ENCODE results near the gene SMC1B. TPM values are rescaled to one million over a fixed set of nuclear protein-coding genes. Genes with fewer than 3 reads are reported as not detected.

Gene SMC1B
- total RNA-seq, 1 experiment from 2014 or later: 0.31 TPM

DNA sequence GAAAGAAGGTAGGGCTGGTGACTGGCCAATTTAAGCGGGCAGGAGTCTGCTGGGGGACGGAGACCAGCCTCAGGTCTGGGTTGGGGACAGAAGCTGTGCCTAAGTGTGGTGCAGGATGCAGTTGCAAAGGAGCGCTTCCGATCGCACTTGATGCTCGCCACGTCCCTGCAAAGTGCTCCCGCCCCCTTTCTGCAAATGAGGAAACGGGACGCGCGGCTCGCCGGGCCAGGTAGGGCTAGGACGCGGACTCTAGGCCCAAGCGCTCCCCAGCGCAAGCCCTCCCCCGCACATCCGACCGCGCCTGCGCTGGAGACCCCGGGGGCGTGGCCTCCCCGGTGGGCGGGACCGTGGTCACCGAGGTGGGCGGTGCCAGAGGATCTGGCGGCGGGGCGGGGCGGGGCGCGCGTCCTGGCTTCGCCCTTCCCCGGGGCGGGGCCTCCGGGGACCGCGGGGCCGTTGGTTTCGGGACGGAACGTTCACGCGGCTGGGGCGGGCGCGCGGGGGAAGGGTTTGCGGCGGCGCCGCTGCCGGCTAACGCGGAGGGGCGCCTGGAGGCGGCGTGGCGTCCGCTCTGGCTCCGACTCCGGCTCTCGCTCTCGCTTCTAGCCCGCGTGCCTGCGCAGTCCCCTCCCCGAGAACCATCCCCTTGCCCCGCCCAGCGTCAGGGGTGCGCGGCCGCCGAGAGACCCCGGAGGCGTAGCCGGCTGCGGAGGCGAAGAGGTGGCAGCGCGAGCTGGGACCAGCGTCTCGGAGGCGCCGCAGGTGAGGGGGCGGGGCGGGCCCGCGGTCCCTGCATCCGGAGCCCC, 103.8 kb downstream of the SMC1B start, which contains the start of gene FAM118A:
TSS of gene FAM118A (plus strand) at position 513 of the 806 bp plus-strand sequence. CDS start 12,446 bp downstream, outside the sequence.
- H3K27ac ChIP-seq: peak within 1 kb of the TSS; percentile 38; the same call in 1 of the 2 replicates
- H3F3A ChIP-seq (ENCODE audit: insufficient read depth, low read depth): no peaks in the 10 kb centered on the region; the same call in 1 of the 2 replicates
- peak within 1 kb of the TSS; percentile 96 for H3K4me2 ChIP-seq
- peaks cover 45% of the 10 kb centered on the region for H3K79me2 ChIP-seq (ENCODE audit: low read depth)
- TF ChIP-seq EZH2 (IDR thresholded peaks at IDR 0.05; ENCODE audit: low read depth): no peak
- TF ChIP-seq, protein P1, sequence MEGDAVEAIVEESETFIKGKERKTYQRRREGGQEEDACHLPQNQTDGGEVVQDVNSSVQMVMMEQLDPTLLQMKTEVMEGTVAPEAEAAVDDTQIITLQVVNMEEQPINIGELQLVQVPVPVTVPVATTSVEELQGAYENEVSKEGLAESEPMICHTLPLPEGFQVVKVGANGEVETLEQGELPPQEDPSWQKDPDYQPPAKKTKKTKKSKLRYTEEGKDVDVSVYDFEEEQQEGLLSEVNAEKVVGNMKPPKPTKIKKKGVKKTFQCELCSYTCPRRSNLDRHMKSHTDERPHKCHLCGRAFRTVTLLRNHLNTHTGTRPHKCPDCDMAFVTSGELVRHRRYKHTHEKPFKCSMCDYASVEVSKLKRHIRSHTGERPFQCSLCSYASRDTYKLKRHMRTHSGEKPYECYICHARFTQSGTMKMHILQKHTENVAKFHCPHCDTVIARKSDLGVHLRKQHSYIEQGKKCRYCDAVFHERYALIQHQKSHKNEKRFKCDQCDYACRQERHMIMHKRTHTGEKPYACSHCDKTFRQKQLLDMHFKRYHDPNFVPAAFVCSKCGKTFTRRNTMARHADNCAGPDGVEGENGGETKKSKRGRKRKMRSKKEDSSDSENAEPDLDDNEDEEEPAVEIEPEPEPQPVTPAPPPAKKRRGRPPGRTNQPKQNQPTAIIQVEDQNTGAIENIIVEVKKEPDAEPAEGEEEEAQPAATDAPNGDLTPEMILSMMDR (conservative IDR thresholded peaks at IDR 0.05): no peak
- H4K20me1 ChIP-seq (ENCODE audit: insufficient read depth): peaks cover 15% of the 10 kb centered on the region
- ChIA-PET CTCF (no interaction called here), POLR2A (ENCODE audit: unreplicated experiment) (no interaction called here)
- no peaks in the 10 kb centered on the region for H3K27me3 ChIP-seq (ENCODE audit: insufficient read depth, low read depth)
- H3K4me1 ChIP-seq (replicated peaks; ENCODE audit: insufficient read depth): peaks cover 34% of the 10 kb centered on the region
- H3K9me2 ChIP-seq (ENCODE audit: insufficient read depth): no peaks in the 10 kb centered on the region
- H3K9me3 ChIP-seq (ENCODE audit: insufficient read depth, low read depth): no peaks in the 10 kb centered on the region
- intact Hi-C loops (cut with micrococcal nuclease; ENCODE audit: unreplicated experiment): loop anchor here (10.0 kb wide), 1 partner anchor 125 kb away; no protein-coding TSS in a partner anchor
- no TSS peak for BruUV-seq (replicated peaks)
- H2AFZ ChIP-seq: peak within 1 kb of the TSS; percentile 96
- DNase-seq: peak; percentile 82 to 99
- 0 out of 2 replicates have a peak, but pooled peaks cover 5% of the 10 kb centered on the region for H3K36me3 ChIP-seq (ENCODE audit: low read depth)
- peak within 1 kb of the TSS; percentile 94 for H3K4me3 ChIP-seq

DNA sequence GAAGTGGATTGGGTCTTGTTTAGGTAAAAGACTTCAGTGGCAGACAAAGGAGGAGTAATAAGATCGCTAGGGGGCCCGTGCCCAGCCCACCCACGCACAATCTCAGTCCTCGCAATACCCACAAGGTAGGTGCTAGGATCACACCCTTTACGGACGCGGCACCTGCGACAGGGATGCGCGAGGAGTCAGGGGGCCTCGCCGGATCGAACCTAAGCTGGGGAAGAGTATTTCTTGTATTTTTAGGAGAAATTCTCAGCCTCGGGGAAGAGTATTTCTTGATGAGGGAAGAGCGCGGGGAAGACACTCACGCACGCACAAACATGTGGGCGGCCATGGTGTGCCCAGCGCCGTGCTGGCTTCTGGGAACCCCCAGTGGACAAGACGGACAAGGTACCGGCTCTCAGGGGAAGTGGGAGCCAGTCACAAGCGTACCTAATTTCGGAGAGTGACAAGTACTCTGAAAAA, 104.4 kb downstream of the SMC1B start:
- peak overlapping the region; percentile 38; the same call in 1 of the 2 replicates for H3K27ac ChIP-seq
- ChIA-PET POLR2A (ENCODE audit: unreplicated experiment) (no interaction called here), CTCF (no interaction called here)
- TSS peak; percentile 79 for BruUV-seq (replicated peaks)
- TF ChIP-seq EZH2 (IDR thresholded peaks at IDR 0.05; ENCODE audit: low read depth): no peak
- TF ChIP-seq, protein P1 (conservative IDR thresholded peaks at IDR 0.05): no peak
- H3K9me3 ChIP-seq (ENCODE audit: insufficient read depth, low read depth): no peaks in the 10 kb centered on the region
- peak overlapping the region; percentile 94; the same call in 1 of the 2 replicates for H3K4me3 ChIP-seq
- H3K27me3 ChIP-seq (ENCODE audit: insufficient read depth, low read depth): no peaks in the 10 kb centered on the region
- peak overlapping the region; percentile 91 for H3K4me2 ChIP-seq
- peak overlapping the region; percentile 96 for H2AFZ ChIP-seq
- H3K4me1 ChIP-seq (replicated peaks; ENCODE audit: insufficient read depth): peaks cover 34% of the 10 kb centered on the region
- DNase-seq: no peak
- H3F3A ChIP-seq (ENCODE audit: insufficient read depth, low read depth): no peaks in the 10 kb centered on the region; the same call in 1 of the 2 replicates
- H3K9me2 ChIP-seq (ENCODE audit: insufficient read depth): no peaks in the 10 kb centered on the region
- peaks cover 38% of the 10 kb centered on the region for H3K79me2 ChIP-seq (ENCODE audit: low read depth)
- H4K20me1 ChIP-seq (ENCODE audit: insufficient read depth): peaks cover 15% of the 10 kb centered on the region
- intact Hi-C loops (cut with micrococcal nuclease; ENCODE audit: unreplicated experiment): no loop called here
- H3K36me3 ChIP-seq (ENCODE audit: low read depth): 0 out of 2 replicates have a peak, but pooled peaks cover 5% of the 10 kb centered on the region

DNA sequence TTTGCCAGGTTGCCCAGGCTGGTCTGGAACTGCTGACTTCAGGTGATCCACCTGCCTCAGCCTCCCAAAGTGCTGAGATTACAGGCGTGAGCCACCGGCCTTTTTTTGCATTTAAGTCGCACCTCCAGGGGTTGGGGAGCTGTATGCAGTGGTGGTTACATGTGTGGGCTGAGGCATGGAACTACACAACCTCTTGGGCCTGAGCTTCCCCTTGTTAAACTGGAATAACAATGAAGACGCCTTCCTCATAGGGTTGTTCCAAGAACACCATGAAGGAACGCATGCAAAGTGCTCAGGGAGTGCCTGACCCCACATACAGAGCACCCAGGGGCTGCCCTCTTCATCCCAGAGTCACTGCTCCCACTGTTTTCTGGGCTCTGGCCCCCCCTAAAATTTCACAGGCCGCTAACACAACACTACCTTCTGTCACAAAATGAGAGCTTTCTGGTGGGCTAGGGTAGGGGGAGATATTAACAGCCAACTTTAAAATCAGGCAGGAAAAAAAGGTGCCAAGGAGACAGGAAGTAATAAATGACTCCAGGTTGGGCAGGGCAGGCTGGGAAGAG, 104.9 kb downstream of the SMC1B start:
- Histone ChIP-seq H3K4me3 (no peak overlapping the region), H3K4me2 (peak overlapping the region; percentile 91; the same call in 1 of the 2 replicates), H2AFZ (peak overlapping the region; percentile 96; the same call in 1 of the 2 replicates), H3K9me2 (ENCODE audit: insufficient read depth) (no peaks in the 10 kb centered on the region), H4K20me1 (ENCODE audit: insufficient read depth) (peaks cover 15% of the 10 kb centered on the region), H3F3A (ENCODE audit: insufficient read depth, low read depth) (no peaks in the 10 kb centered on the region; the same call in 1 of the 2 replicates), H3K27ac (no peak overlapping the region), H3K27me3 (ENCODE audit: insufficient read depth, low read depth) (no peaks in the 10 kb centered on the region), H3K4me1 (replicated peaks; ENCODE audit: insufficient read depth) (peaks cover 34% of the 10 kb centered on the region), H3K79me2 (ENCODE audit: low read depth) (peaks cover 34% of the 10 kb centered on the region), H3K9me3 (ENCODE audit: insufficient read depth, low read depth) (no peaks in the 10 kb centered on the region), H3K36me3 (ENCODE audit: low read depth) (0 out of 2 replicates have a peak, but pooled peaks cover 5% of the 10 kb centered on the region)
- CTCF ChIA-PET: interaction anchor here (0.6 kb wide), 1 partner anchor 211 kb away, joined by 6 read pairs; no protein-coding TSS in a partner anchor
- BruUV-seq (replicated peaks): no TSS peak
- intact Hi-C loops (cut with micrococcal nuclease; ENCODE audit: unreplicated experiment): no loop called here
- DNase-seq: no peak
- no peak for TF ChIP-seq EZH2 (IDR thresholded peaks at IDR 0.05; ENCODE audit: low read depth)
- TF ChIP-seq, protein P1 (conservative IDR thresholded peaks at IDR 0.05): no peak
- POLR2A ChIA-PET (ENCODE audit: unreplicated experiment): no interaction called here
